H9 (cell line): ENCODE measurements around the gene TAGLN3. TPM values are rescaled to one million over a fixed set of nuclear protein-coding genes. Genes with fewer than 3 reads are reported as not detected.

Experiments used
- DNase-seq: peaks from one replicate; pipeline ENCODE4 v3.0.0-alpha.2; 2017
- H2AFZ ChIP-seq: one replicate; pipeline ENCODE4 v1.6.1; 2013; ENCODE audit warnings: mild to moderate bottlenecking, low read length, control low read depth, moderate library complexity
- H2AK5ac ChIP-seq: 2 replicates; pipeline ENCODE4 v1.6.1; 2013; ENCODE audit warnings: low read length, control low read depth, mixed read lengths; ENCODE audit not compliant: insufficient read length
- H2BK120ac ChIP-seq: one replicate; pipeline ENCODE4 v1.6.1; 2013; ENCODE audit warnings: low read depth, mild to moderate bottlenecking, low read length, control low read depth, inconsistent platforms; ENCODE audit not compliant: poor library complexity, severe bottlenecking
- H2BK12ac ChIP-seq: 2 replicates; pipeline ENCODE4 v1.6.1; 2013; ENCODE audit warnings: low read length, control low read depth, mixed read lengths, low read depth; ENCODE audit not compliant: insufficient read length
- H2BK15ac ChIP-seq: 2 replicates; pipeline ENCODE4 v1.6.1; 2013; ENCODE audit warnings: low read depth, low read length, control low read depth
- H2BK20ac ChIP-seq: one replicate; pipeline ENCODE4 v1.6.1; 2013; ENCODE audit warnings: low read depth, mild to moderate bottlenecking, low read length, control low read depth, inconsistent platforms; ENCODE audit not compliant: poor library complexity, severe bottlenecking
- H2BK5ac ChIP-seq: 2 replicates; pipeline ENCODE4 v1.6.1; 2013; ENCODE audit warnings: low read length, control low read depth, mixed read lengths; ENCODE audit not compliant: insufficient read length
- H3K14ac ChIP-seq: 2 replicates; pipeline ENCODE4 v1.6.1; 2013; ENCODE audit warnings: low read length, control low read depth; ENCODE audit not compliant: insufficient read depth
- H3K18ac ChIP-seq: 2 replicates; pipeline ENCODE4 v1.6.1; 2013; ENCODE audit warnings: low read depth, mild to moderate bottlenecking, mixed read lengths, low read length, control low read depth; ENCODE audit not compliant: insufficient read length
- H3K23ac ChIP-seq: 2 replicates; pipeline ENCODE4 v1.6.1; 2013; ENCODE audit warnings: low read length, control low read depth, mixed read lengths, low read depth; ENCODE audit not compliant: insufficient read length
- H3K23me2 ChIP-seq: 2 replicates; pipeline ENCODE4 v1.6.1; 2013; ENCODE audit warnings: low read depth, mild to moderate bottlenecking, mixed read lengths, low read length, control low read depth; ENCODE audit not compliant: insufficient read length, poor library complexity, severe bottlenecking
- H3K27ac ChIP-seq: 2 replicates; pipeline ENCODE4 v1.5.1; 2013; ENCODE audit warnings: low read length, control low read depth, mixed read lengths, low read depth; ENCODE audit not compliant: insufficient read length
- H3K27me3 ChIP-seq: 2 replicates; pipeline ENCODE4 v1.6.1; 2013; ENCODE audit warnings: low read length, control low read depth, inconsistent platforms; ENCODE audit not compliant: insufficient read depth
- H3K4ac ChIP-seq: 2 replicates; pipeline ENCODE4 v1.6.1; 2013; ENCODE audit warnings: low read depth, mild to moderate bottlenecking, control low read depth, inconsistent platforms, low read length, moderate library complexity
- H3K4me1 ChIP-seq: 2 replicates; pipeline ENCODE4 v1.6.1; 2013; ENCODE audit warnings: low read length, control low read depth, inconsistent platforms; ENCODE audit not compliant: insufficient read depth
- H3K4me2 ChIP-seq: 2 replicates; pipeline ENCODE4 v1.6.1; 2013; ENCODE audit warnings: low read length, control low read depth, mixed read lengths; ENCODE audit not compliant: insufficient read length, insufficient read depth
- H3K56ac ChIP-seq: 2 replicates; pipeline ENCODE4 v1.6.1; 2013; ENCODE audit warnings: low read depth, mild to moderate bottlenecking, mixed read lengths, low read length, control low read depth; ENCODE audit not compliant: insufficient read length
- H3K79me1 ChIP-seq: 2 replicates; pipeline ENCODE4 v1.6.1; 2013; ENCODE audit warnings: low read depth, mild to moderate bottlenecking, moderate library complexity, low read length, control low read depth, inconsistent platforms; ENCODE audit not compliant: insufficient read depth, poor library complexity, severe bottlenecking
- H3K79me2 ChIP-seq: 2 replicates; pipeline ENCODE4 v1.6.1; 2013; ENCODE audit warnings: low read length, control low read depth, inconsistent platforms; ENCODE audit not compliant: insufficient read depth
- H3K9ac ChIP-seq: 2 replicates; pipeline ENCODE4 v1.6.1; 2013; ENCODE audit warnings: low read length, control low read depth, mixed read lengths; ENCODE audit not compliant: insufficient read length; ENCODE audit errors: extremely low read depth
- H3K9me3 ChIP-seq: one replicate; pipeline ENCODE4 v1.6.1; 2013; ENCODE audit warnings: low read depth, low read length, inconsistent platforms; ENCODE audit not compliant: control insufficient read depth
- H3T11ph ChIP-seq: one replicate; pipeline ENCODE4 v1.6.1; 2013; ENCODE audit warnings: mild to moderate bottlenecking, low read length, control low read depth, inconsistent platforms
- H4K20me1 ChIP-seq: one replicate; pipeline ENCODE4 v1.6.1; 2013; ENCODE audit not compliant: control insufficient read depth, insufficient read length, insufficient read depth
- H4K5ac ChIP-seq: 2 replicates; pipeline ENCODE4 v1.6.1; 2013; ENCODE audit warnings: low read depth, mild to moderate bottlenecking, mixed read lengths, low read length, control low read depth; ENCODE audit not compliant: insufficient read length
- H4K8ac ChIP-seq: replicated peaks from 2 replicates; pipeline ENCODE4 v1.6.1; 2013; ENCODE audit warnings: low read length, control low read depth, mixed read lengths, low read depth; ENCODE audit not compliant: insufficient read length
- H4K91ac ChIP-seq: 2 replicates; pipeline ENCODE4 v1.6.1; 2013; ENCODE audit warnings: low read depth, mild to moderate bottlenecking, moderate library complexity, mixed read lengths, low read length, control low read depth; ENCODE audit not compliant: insufficient read length
- H3K27ac Mint-ChIP-seq, 3 experiments: 2 replicates in 2 of 3; 3 replicates in 1 of 3; pipeline ENCODE4 v1.8.0; 2020 to 2021; ENCODE audit warnings: mixed read lengths in 3 of 3, mild to moderate bottlenecking in 1 of 3, moderate library complexity in 1 of 3
- H3K27me3 Mint-ChIP-seq: 2 replicates; pipeline ENCODE4 v1.8.0; 2021; ENCODE audit warnings: low read depth, mild to moderate bottlenecking, moderate library complexity, mixed read lengths
- H3K36me3 Mint-ChIP-seq, 3 experiments: 2 replicates in 2 of 3; 3 replicates in 1 of 3; pipeline ENCODE4 v1.8.0; 2020 to 2021; ENCODE audit warnings: low read depth in 3 of 3, mixed read lengths in 3 of 3; ENCODE audit not compliant: insufficient read depth in 1 of 3
- H3K4me1 Mint-ChIP-seq, 2 experiments: 2 replicates each; pipeline ENCODE4 v1.8.0; 2020; ENCODE audit warnings: mixed read lengths in 2 of 2
- H3K4me3 Mint-ChIP-seq, 2 experiments: 2 replicates in 1 of 2; 3 replicates in 1 of 2; pipeline ENCODE4 v1.8.0; 2020 to 2021; ENCODE audit warnings: mild to moderate bottlenecking in 2 of 2, mixed read lengths in 2 of 2, moderate library complexity in 1 of 2
- H3K9me3 Mint-ChIP-seq, 2 experiments: 2 replicates in 1 of 2; 3 replicates in 1 of 2; pipeline ENCODE4 v1.8.0; 2020; ENCODE audit warnings: mild to moderate bottlenecking in 2 of 2, mixed read lengths in 2 of 2, moderate library complexity in 1 of 2
- CTCF ChIP-seq: fragments of 200-600 bp; sonication (generic); conservative IDR thresholded peaks from 3 replicates; pipeline ENCODE4 v1.8.0; 2021; ENCODE audit warnings: antibody characterized with exemption, mild to moderate bottlenecking
- WGBS: extraction: QIAGEN DNeasy Blood & Tissue Kit; methylation state at CpG from one replicate; pipeline ENCODE4 v1.1.7; 2013; ENCODE audit warnings: missing lambda C conversion rate, low lambda C conversion rate, mixed read lengths; ENCODE audit not compliant: insufficient read length; ENCODE audit errors: extremely low coverage; 5-methylcytosine and 5-hydroxymethylcytosine counted together
- total RNA-seq: library from RNA; stranded (reverse); gene quantifications from 2 replicates; pipeline ENCODE4 v1.2.1, GENCODE V29; 2021

Gene TAGLN3
- total RNA-seq, 1 experiment from 2014 or later: 6.4 TPM

- Histone ChIP-seq H3K14ac (no peak overlapping the region), H2BK20ac (no peak overlapping the region), H3K79me1 (no peaks in the 10 kb centered on the region), H4K5ac (no peak overlapping the region), H2AFZ (no peak overlapping the region), H3K9me3 (no peaks in the 10 kb centered on the region), H3K27ac (no peak overlapping the region), H3K79me2 (no peaks in the 10 kb centered on the region), H3K18ac (no peak overlapping the region), H2BK15ac (no peak overlapping the region), H3K56ac (no peak overlapping the region), H2AK5ac (no peak overlapping the region), H3K4me1 (no peaks in the 10 kb centered on the region), H4K91ac (no peak overlapping the region), H3K4ac (no peak overlapping the region), H4K8ac (no peak overlapping the region), H2BK5ac (no peak overlapping the region), H2BK12ac (no peak overlapping the region), H3K23ac (no peak overlapping the region), H4K20me1 (no peaks in the 10 kb centered on the region), H3T11ph (no peak overlapping the region), H3K23me2 (no peaks in the 10 kb centered on the region), H2BK120ac (no peak overlapping the region), H3K9ac (no peak overlapping the region), H3K4me2 (no peak overlapping the region), H3K27me3 (no peaks in the 10 kb centered on the region)
- H3K36me3 Mint-ChIP-seq: peaks cover 0 to 3% (median 0%) of the 10 kb centered on the region in 3 experiments; a peak in 3 of 7 replicates
- H3K4me3 Mint-ChIP-seq: no peak overlapping the region
- DNase-seq: no peak
- no peaks in the 10 kb centered on the region for H3K9me3 Mint-ChIP-seq
- no peak overlapping the region for H3K27ac Mint-ChIP-seq
- TF ChIP-seq CTCF: no peak
- no peaks in the 10 kb centered on the region for H3K27me3 Mint-ChIP-seq
- WGBS: no CpG with 5 or more reads among the region's 6 CpGs
- no peaks in the 10 kb centered on the region for H3K4me1 Mint-ChIP-seq
These were observed 13.7 kb downstream of the TAGLN3 start for GRCh38 chr3:112012205-112012992.
